Natural killer cell (primary cell): Measurements from ENCODE around the gene SLC39A11. TPM values are rescaled to one million over a fixed set of nuclear protein-coding genes. Genes with fewer than 3 reads are reported as not detected.

Source experiments
- ATAC-seq, 3 donors: fragments of 150-1000 bp in 2 of 3; fragments of 200-7000 bp in 1 of 3; cut with Tn5 transposase; 1 replicate in 1 of 3; 2 replicates in 2 of 3; pipeline ENCODE4 v1.10.0; 2021; ENCODE audit warnings: mild to moderate bottlenecking in 2 of 3, moderate library complexity in 2 of 3
- DNase-seq, 2 donors: peaks; one replicate each; pipeline versions ENCODE4 v3.0.0 to v3.0.0-alpha.2; 2013 to 2021; ENCODE audit warnings: mixed read lengths in 1 of 2
- H3K27ac ChIP-seq: one replicate; pipeline ENCODE4 v1.5.1; 2013; ENCODE audit warnings: mild to moderate bottlenecking, low read length
- H3K27me3 ChIP-seq: one replicate; pipeline ENCODE4 v1.6.1; 2013; ENCODE audit warnings: low read length; ENCODE audit not compliant: control insufficient read depth, insufficient read depth
- H3K36me3 ChIP-seq: one replicate; pipeline ENCODE4 v1.6.1; 2013; ENCODE audit warnings: low read length; ENCODE audit not compliant: control insufficient read depth, insufficient read depth
- H3K4me1 ChIP-seq: one replicate; pipeline ENCODE4 v1.6.1; 2013; ENCODE audit warnings: low read length; ENCODE audit not compliant: control insufficient read depth, insufficient read depth
- H3K4me3 ChIP-seq: one replicate; pipeline ENCODE4 v1.5.1; 2013; ENCODE audit warnings: low read length
- H3K9me3 ChIP-seq: one replicate; pipeline ENCODE4 v1.6.1; 2013; ENCODE audit warnings: low read length; ENCODE audit not compliant: control insufficient read depth, insufficient read depth
- H3K27ac Mint-ChIP-seq, 2 donors: one replicate each; pipeline ENCODE4 v1.8.0; 2022; ENCODE audit warnings: mild to moderate bottlenecking in 2 of 2, mixed read lengths in 2 of 2, moderate library complexity in 1 of 2
- H3K27me3 Mint-ChIP-seq, 2 donors: one replicate each; pipeline ENCODE4 v1.8.0; 2022; ENCODE audit warnings: low read depth in 2 of 2, mixed read lengths in 2 of 2
- H3K36me3 Mint-ChIP-seq: one replicate; pipeline ENCODE4 v1.8.0; 2022; ENCODE audit warnings: mixed read lengths
- H3K4me1 Mint-ChIP-seq, 2 donors: one replicate each; pipeline ENCODE4 v1.8.0; 2022; ENCODE audit warnings: mixed read lengths in 2 of 2
- H3K4me3 Mint-ChIP-seq: one replicate; pipeline ENCODE4 v1.8.0; 2022; ENCODE audit warnings: mild to moderate bottlenecking, moderate library complexity, mixed read lengths
- H3K9me3 Mint-ChIP-seq, 2 donors: one replicate each; pipeline ENCODE4 v1.8.0; 2022; ENCODE audit warnings: mixed read lengths in 2 of 2
- CTCF ChIP-seq: fragments of 200-600 bp; IDR thresholded peaks from one replicate; pipeline ENCODE4 v1.8.0; 2022; ENCODE audit warnings: antibody characterized with exemption
- WGBS: methylation state at CpG from one replicate; pipeline ENCODE4 v1.1.7; 2013; ENCODE audit warnings: missing lambda C conversion rate; ENCODE audit not compliant: insufficient coverage; 5-methylcytosine and 5-hydroxymethylcytosine counted together
- intact Hi-C: fragments of 100-400 bp; cut with micrococcal nuclease; formaldehyde crosslinking; loops from one replicate; pipeline ENCODE4 v1.14.2; 2022
- total RNA-seq, 4 donors: library from RNA; stranded (reverse); fragments of 120-200 nt in 1 of 4; gene quantifications; one replicate each; pipeline versions ENCODE4 v1.2.3 to v1.2.4, GENCODE V29; 2013 to 2022

The SLC39A11 gene
- total RNA-seq, 3 donors from 2014 or later (not counting 1 experiment from before 2014, with no cell fraction given) = 32.6 to 44.9 (median 39.4) TPM

GRCh38 chr17:72863526-72864211 is 228.8 kb downstream of the SLC39A11 start:
- Histone ChIP-seq H3K36me3 (no peaks in the 10 kb centered on the region), H3K4me1 (no peaks in the 10 kb centered on the region), H3K9me3 (no peaks in the 10 kb centered on the region), H3K27me3 (no peaks in the 10 kb centered on the region), H3K27ac (no peak overlapping the region), H3K4me3 (no peak overlapping the region)
- no peak overlapping the region for H3K4me3 Mint-ChIP-seq
- H3K36me3 Mint-ChIP-seq = no peaks in the 10 kb centered on the region
- no peak for TF ChIP-seq CTCF
- H3K27me3 Mint-ChIP-seq = no peaks in the 10 kb centered on the region
- H3K27ac Mint-ChIP-seq = no peak overlapping the region
- H3K4me1 Mint-ChIP-seq = peaks cover 5 to 10% of the 10 kb centered on the region in 2 donors
- DNase-seq (no peak), ATAC-seq (no peak)
- H3K9me3 Mint-ChIP-seq = no peaks in the 10 kb centered on the region
- WGBS = 89% methylated on average over 11 of the region's 11 CpGs
- intact Hi-C loops = no loop called here

- H3K9me3 ChIP-seq = no peaks in the 10 kb centered on the region
- Mint-ChIP-seq H3K4me1 (peaks cover 10 to 14% of the 10 kb centered on the region in 2 donors), H3K36me3 (no peaks in the 10 kb centered on the region), H3K27me3 (no peaks in the 10 kb centered on the region), H3K27ac (no peak overlapping the region), H3K9me3 (no peaks in the 10 kb centered on the region), H3K4me3 (no peak overlapping the region)
- H3K4me3 ChIP-seq = no peak overlapping the region
- TF ChIP-seq CTCF = no peak
- DNase-seq (no peak), ATAC-seq (no peak)
- intact Hi-C loops = no loop called here
- no peaks in the 10 kb centered on the region for H3K36me3 ChIP-seq
- H3K27ac ChIP-seq = no peak overlapping the region
- H3K4me1 ChIP-seq = no peaks in the 10 kb centered on the region
- WGBS = 84% methylated on average over 7 of the region's 7 CpGs
- H3K27me3 ChIP-seq = no peaks in the 10 kb centered on the region
Observed at GRCh38 chr17:72862276-72862999, 230.1 kb downstream of the SLC39A11 start.

- no peaks in the 10 kb centered on the region for H3K27me3 Mint-ChIP-seq
- no peak overlapping the region for H3K4me3 Mint-ChIP-seq
- intact Hi-C loops = no loop called here
- H3K9me3 Mint-ChIP-seq = no peaks in the 10 kb centered on the region
- H3K27ac ChIP-seq = no peak overlapping the region
- no peak overlapping the region for H3K4me3 ChIP-seq
- H3K4me1 Mint-ChIP-seq = peaks cover 11 to 14% of the 10 kb centered on the region in 2 donors
- ATAC-seq (no peak), DNase-seq (no peak)
- no peaks in the 10 kb centered on the region for H3K36me3 ChIP-seq
- H3K9me3 ChIP-seq = no peaks in the 10 kb centered on the region
- H3K4me1 ChIP-seq = no peaks in the 10 kb centered on the region
- no peaks in the 10 kb centered on the region for H3K36me3 Mint-ChIP-seq
- no peaks in the 10 kb centered on the region for H3K27me3 ChIP-seq
- H3K27ac Mint-ChIP-seq = no peak overlapping the region
- no peak for TF ChIP-seq CTCF
Observed at GRCh38 chr17:72861811-72862210, 230.7 kb downstream of the SLC39A11 start.
